Urinary bladder (tissue), 4 donors: Measurements from ENCODE around the gene ZPBP2. TPM values are rescaled to one million over a fixed set of nuclear protein-coding genes. Genes with fewer than 3 reads are reported as not detected.
"Not testable (repeated sequence)": the region's sequence is repeated elsewhere in the genome, so short reads cannot be mapped to it uniquely, and the experiment has no call there.

Experiments
- DNase-seq: peaks from one replicate; pipeline ENCODE4 v3.0.0-alpha.2; 2015; ENCODE audit errors: extremely low spot score
- H3K27ac ChIP-seq: one replicate; pipeline ENCODE4 v1.5.1; 2013; ENCODE audit warnings: low read depth, mild to moderate bottlenecking, moderate library complexity
- H3K36me3 ChIP-seq: one replicate; pipeline ENCODE4 v1.6.1; 2013; ENCODE audit warnings: mild to moderate bottlenecking, moderate library complexity; ENCODE audit not compliant: insufficient read depth
- H3K4me1 ChIP-seq: one replicate; pipeline ENCODE4 v1.6.1; 2013; ENCODE audit warnings: mild to moderate bottlenecking, moderate library complexity; ENCODE audit not compliant: insufficient read depth
- H3K4me3 ChIP-seq: one replicate; pipeline ENCODE4 v1.5.1; 2013; ENCODE audit warnings: low read depth, low read length
- WGBS: extraction: QIAGEN DNeasy Blood & Tissue Kit; methylation state at CpG from one replicate; pipeline ENCODE4 v1.1.7; 2013; 5-methylcytosine and 5-hydroxymethylcytosine counted together
- polyA plus RNA-seq: library from polyadenylated mRNA; stranded (reverse); fragments of 200-250 nt; gene quantifications from one replicate; pipeline ENCODE4 v1.2.3, GENCODE V29; 2013
- total RNA-seq: library from RNA; depleted of rRNA; stranded (reverse); fragments of >200 nt; gene quantifications from one replicate; pipeline ENCODE4 v1.2.3, GENCODE V29; 2014
- donor health status: healthy with polysubstance abuse.
- donor health status: healthy.

ZPBP2 gene
- total and polyA plus RNA-seq, 2 donors = 0.06 TPM; not detected in 1

DNA sequence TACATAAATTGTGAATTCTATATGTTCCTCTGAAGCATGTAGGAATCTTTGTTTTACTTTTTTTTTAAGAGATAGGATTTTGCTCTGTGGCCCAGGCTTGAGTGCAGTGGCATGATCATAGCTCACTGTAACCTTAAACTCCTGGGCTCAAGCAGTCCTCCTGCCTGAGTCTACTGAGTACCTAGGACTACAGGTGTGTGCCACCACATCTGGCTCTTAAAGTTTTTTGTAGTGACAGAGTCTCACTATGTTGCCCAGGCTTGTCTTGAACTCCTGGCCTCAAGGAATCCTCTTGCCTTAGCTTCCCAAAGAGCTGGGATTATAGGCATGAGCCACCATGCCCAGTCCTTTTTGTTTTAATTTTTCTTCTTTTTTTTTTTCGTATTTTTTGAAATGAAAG, 29.2 kb upstream of the ZPBP2 start:
- no peak for DNase-seq
- 55% methylated on average over 1 of the region's 1 CpG for WGBS
- H3K4me3 ChIP-seq = no peak overlapping the region

DNA sequence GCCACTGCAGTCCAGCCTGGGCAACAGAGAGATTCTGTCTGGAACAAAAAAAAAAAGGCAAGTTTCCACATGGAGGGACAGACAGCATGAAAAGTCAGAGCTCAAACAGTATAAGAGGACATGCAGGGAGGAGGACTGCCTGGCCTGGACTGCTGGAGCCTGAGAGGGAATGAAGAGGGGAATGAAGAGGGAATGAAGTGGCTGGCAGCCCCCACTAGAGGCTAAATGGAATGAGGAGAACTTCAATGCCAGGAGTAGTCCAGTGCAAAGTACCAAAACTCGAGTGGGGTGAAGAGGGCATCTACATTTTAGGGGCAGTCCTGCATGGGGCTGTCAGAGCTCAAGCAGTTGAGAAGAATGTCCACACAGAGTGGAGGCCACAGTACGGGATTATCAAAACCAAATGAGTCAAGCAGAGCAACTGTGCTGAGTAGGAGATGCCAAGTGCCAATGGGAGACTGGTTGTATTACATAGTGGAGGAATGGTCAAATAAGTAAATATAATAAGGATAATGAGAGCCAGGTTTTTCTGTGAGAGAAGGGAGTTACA, 26.8 kb upstream of the ZPBP2 start:
- no peak overlapping the region for H3K4me3 ChIP-seq
- no peak overlapping the region for H3K27ac ChIP-seq
- no peak for DNase-seq
- H3K36me3 ChIP-seq = no peaks in the 10 kb centered on the region
- H3K4me1 ChIP-seq = no peaks in the 10 kb centered on the region
- WGBS = 76% methylated on average over 2 of the region's 2 CpGs

More for the DNA sequence above, 29.2 kb upstream of the ZPBP2 start:
- H3K4me1 ChIP-seq = no peaks in the 10 kb centered on the region
- H3K27ac ChIP-seq = no peak overlapping the region
- no peaks in the 10 kb centered on the region for H3K36me3 ChIP-seq

DNA sequence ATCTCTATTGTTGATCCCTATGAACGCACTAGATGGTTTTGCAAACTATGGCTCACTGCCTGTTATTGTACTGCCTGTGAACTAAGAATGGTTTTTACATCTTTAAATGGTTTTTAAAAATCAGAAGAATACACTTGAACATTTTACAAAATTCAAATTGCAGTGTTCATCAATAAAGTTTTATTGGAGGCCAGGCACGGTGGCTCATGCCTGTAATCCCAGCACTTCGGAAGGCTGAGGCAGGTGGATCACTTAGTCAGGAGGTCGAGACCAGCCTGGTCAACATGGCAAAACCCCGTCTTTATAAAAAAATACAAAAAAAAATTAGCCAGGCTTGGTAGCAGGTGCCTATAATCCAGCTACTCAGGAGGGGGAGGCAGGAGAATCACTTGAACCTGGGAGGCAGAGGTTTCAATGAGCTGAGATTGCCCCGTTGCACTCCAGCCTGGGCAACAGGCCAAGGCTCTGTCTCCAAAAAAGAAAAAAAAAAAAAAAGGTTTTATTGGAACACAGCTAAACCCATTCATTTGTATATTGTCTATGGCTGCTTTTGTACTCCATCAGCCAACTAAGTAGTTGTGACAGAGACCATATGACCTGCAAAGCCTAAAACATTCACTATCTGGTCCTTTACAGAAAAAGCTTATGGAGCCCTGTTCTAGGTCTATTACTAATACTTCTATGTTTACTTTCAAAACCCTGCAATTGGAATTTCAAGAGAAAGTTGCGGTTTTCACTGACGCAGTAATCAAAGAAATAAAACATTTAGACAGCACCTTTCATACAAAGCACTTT, 22.8 kb upstream of the ZPBP2 start:
- no peak for DNase-seq
- H3K27ac ChIP-seq = no peak overlapping the region

DNA sequence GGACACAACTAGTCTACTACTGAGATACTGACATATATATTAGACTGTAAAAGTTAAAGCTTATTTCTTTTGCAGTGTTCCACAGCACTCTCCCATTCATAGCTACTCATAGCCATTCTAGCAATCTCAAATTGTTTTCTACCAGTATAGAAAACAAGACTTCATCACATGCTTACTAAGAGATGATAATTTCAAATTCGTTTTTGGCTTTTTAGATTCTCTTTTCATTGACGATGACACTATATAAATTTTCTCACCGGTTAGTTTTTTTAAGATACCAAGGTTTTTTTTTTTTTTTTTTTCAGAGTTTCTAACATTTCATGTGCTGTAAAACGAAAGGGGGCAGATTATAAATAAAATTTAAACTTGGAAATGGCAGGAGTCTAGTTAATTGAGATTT, 21.8 kb upstream of the ZPBP2 start:
- Histone ChIP-seq H3K4me3 (no peak overlapping the region), H3K27ac (no peak overlapping the region), H3K4me1 (no peaks in the 10 kb centered on the region), H3K36me3 (no peaks in the 10 kb centered on the region)
- WGBS = 73% methylated on average over 4 of the region's 4 CpGs
- no peak for DNase-seq

More for the DNA sequence above, 22.8 kb upstream of the ZPBP2 start:
- 55% methylated on average over 8 of the region's 8 CpGs for WGBS
- H3K36me3 ChIP-seq = no peaks in the 10 kb centered on the region
- no peaks in the 10 kb centered on the region for H3K4me1 ChIP-seq
- no peak overlapping the region for H3K4me3 ChIP-seq

DNA sequence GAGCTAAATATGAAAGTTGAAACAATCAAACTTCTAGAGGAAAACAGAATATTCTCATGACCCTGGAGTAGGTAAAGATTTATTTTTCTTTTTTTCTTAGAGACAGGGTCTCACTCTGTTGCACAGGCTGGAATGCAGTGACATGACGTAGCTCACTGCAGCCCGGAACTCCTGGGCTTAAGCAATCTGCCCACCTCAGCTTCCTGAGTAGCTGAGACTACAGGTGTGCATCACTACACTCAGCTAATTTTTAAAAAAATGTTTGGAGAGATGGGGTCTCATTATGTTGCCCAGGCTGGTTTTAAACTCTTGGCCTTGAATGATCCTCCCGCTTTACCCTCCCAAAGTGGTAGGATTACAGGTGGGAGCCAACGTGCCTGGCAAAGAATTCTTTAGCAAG, 19.4 kb upstream of the ZPBP2 start:
- Histone ChIP-seq H3K4me3 (no peak overlapping the region), H3K4me1 (no peaks in the 10 kb centered on the region), H3K36me3 (no peaks in the 10 kb centered on the region), H3K27ac (no peak overlapping the region)
- DNase-seq = no peak
- WGBS = 68% methylated on average over 4 of the region's 4 CpGs

DNA sequence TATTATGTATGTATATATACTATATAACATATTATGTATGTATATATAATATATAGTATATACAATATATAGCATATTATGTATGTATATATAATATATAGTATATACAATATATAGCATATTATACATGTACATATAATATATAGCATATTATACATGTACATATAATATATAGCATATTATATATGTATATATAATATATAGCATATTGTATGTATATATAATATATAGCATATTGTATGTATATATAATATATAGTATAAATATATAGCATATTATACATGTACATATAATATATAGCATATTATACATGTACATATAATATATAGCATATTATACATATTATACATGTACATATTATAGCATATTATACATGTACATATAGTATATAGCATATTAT, 17.8 kb upstream of the ZPBP2 start:
- H3K4me1 ChIP-seq, H3K36me3 ChIP-seq, H3K4me3 ChIP-seq, DNase-seq, H3K27ac ChIP-seq: not testable (repeated sequence)

DNA sequence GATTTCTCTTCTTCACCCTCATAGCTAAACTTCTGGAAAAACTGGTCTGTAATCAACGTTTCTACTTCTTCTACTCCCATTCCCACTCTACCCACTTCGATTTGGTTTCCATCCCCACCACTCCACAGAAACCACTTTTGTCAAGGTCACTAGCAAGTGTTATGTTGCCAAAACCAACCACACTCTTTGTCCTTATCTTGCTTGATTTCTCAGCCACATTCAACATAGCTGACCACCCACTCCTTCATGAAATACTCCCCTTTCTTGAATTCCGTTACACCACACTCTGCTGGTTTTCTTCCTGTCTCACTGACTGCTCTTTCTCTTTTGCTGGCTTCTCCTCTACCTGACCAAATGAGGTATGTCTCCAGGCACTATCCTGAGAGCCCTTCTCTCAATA, 15.8 kb upstream of the ZPBP2 start:
- H3K4me1 ChIP-seq = no peaks in the 10 kb centered on the region
- WGBS = 56% methylated on average over 3 of the region's 3 CpGs
- H3K4me3 ChIP-seq = no peak overlapping the region
- no peak overlapping the region for H3K27ac ChIP-seq
- no peaks in the 10 kb centered on the region for H3K36me3 ChIP-seq
- no peak for DNase-seq

DNA sequence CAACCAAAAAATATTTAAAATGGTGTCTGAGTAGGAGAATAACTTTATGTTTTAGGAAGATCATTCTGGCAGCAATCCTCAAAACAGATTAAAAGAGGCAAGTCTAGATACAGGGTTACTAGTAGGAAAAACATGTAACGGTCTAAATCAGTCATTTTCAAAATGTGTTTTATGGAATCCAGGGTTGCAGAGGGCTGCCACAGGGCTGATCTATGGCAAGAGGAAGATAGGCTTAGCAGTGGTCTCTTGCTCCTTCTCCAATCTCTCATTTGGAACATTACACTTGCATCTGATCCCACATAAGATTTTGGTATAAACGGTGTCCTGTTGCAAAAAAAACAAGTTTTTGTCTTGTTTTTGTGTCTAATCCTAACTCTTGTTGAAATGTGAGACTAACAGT, 13.1 kb upstream of the ZPBP2 start:
- H3K36me3 ChIP-seq = no peaks in the 10 kb centered on the region
- no peak overlapping the region for H3K4me3 ChIP-seq
- DNase-seq = no peak
- H3K4me1 ChIP-seq = no peaks in the 10 kb centered on the region
- no peak overlapping the region for H3K27ac ChIP-seq
- 71% methylated on average over 2 of the region's 2 CpGs for WGBS

DNA sequence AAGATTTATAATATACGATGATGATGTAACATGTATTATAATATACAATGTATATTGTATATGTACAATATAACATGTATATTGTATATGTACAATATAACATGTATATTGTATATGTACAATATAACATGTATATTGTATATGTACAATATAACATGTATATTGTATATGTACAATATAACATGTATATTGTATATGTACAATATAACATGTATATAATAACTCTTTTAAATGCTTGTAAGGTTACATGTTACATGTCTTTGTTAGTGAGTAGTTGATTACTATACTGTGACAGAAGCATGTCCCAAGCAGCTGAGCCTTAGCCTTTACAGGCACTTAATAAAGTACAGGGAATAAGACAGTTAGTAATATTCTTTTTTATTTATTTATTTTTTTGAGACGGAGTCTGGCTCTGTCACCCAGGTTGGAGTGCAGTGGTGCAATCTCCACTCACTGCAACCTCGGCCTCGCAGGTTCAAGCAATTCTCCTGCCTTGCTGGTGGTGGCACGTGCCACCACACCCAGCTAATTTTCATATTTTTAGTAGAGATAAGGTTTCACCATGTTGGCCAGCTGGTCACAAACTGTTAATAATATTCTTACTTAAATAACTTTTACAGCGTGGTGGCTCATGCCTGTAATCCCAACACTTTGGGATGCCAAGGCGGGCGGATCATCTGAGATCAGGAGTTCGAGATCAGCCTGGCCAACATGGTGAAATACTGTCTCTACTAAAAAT, 11.9 kb upstream of the ZPBP2 start:
- H3K36me3 ChIP-seq, H3K4me3 ChIP-seq, DNase-seq, H3K27ac ChIP-seq, H3K4me1 ChIP-seq: not testable (repeated sequence)
- 81% methylated on average over 9 of the region's 9 CpGs for WGBS

DNA sequence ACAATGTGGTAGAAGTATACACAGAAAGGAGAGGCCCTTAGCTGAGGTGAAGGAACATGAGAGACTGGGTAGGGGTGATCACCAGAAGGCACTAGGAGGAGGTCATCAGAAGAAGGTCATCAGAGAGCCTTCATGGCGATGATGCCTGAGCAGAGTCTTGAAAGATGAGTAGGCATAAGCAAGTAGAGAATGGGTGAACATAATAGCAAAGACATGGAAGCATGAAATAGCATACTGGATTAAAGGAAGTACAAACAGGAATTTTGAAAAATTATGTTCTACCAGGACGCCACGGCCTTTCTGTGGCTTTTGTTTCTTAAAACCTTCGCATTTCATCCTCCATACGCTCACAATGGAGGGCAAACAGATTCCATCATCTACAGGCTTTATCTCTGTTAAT, 6.8 kb upstream of the ZPBP2 start:
- H3K27ac ChIP-seq = no peak overlapping the region
- H3K4me3 ChIP-seq = peak overlapping the region; percentile 9
- H3K36me3 ChIP-seq = no peaks in the 10 kb centered on the region
- DNase-seq = no peak
- WGBS = 85% methylated on average over 5 of the region's 5 CpGs
- no peaks in the 10 kb centered on the region for H3K4me1 ChIP-seq

DNA sequence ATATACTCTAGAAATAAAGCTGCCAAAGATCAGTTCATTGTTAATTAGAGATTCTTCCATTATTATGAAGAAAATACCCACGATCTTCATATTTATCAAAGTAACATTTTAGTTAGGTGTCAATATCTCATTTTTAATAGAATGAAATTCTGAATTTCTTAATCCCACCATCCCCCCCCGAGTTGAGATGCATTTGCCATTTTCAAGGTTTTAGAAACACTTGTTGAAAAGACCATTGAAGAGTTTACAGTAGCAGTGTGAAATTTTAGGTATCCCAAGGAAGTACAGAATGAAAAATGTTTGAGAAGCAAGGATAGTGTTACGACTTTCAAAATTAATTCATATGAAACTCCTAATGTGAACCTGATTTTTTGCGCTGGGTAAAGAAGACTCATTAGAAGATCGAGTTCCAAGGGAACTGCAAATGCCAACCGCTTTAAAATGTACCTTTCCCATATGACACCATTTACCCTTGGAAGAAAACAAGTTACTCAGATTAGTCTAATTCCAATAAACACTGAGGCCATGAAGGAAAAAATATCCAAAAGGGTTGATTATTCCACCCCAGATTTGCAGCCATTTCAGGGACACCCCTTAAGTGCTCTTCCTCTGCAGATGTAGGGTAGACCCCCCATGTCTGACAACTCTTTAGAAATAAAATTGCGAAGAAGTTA, 4.6 kb upstream of the ZPBP2 start:
- WGBS = 60% methylated on average over 7 of the region's 7 CpGs
- no peak overlapping the region for H3K27ac ChIP-seq
- H3K4me3 ChIP-seq = peak overlapping the region; percentile 30
- no peaks in the 10 kb centered on the region for H3K4me1 ChIP-seq
- no peak for DNase-seq
- H3K36me3 ChIP-seq = no peaks in the 10 kb centered on the region

DNA sequence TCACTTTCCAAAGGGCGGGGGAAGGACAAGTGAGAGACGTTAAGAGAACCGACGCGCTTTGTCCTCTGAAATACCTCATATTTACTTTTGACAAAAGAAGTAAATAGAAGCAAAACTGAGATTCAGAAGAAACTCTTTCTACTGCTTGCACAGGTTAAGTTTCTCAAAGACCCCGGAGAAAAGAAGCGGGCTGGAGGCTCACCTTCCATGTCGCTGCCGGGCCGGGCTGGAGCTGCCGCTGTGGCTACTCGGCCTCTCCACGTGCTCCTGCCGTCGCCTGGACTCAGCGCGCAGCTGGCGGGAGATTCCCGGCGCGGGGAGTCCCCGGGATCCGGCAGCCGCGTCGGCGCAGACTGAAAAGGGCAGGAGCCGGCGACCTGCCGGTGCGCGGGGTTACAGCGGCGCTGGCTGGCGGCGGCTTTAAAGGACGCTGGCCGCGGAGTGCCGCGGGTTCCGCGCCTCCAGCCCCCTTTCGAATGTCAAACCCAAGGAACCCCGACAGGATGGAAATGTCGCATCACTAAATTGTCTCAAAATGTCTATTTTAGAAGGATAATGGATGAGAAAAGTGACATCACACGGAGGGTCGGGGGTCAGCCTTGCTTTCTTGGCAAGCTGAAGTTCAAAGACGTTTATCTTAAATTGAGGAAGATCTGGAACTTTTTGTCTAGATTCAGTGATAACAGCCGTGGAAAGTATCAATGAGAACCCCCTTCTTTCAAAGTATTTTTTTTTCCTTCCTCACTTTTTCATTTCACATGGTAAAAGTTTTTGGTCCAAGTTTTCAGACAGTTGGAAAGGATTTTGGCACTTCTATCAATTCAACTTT, 3.9 kb upstream of the ZPBP2 start, which contains the start of gene IKZF3:
IKZF3 (minus strand) TSS at position 395 of the 829 bp plus-strand sequence; CDS start at position 209, 186 bp downstream.
- 3% methylated on average over 50 of the region's 50 CpGs for WGBS
- H3K27ac ChIP-seq = peak within 1 kb of the TSS; percentile 66
- no peaks in the 10 kb centered on the region for H3K36me3 ChIP-seq
- H3K4me1 ChIP-seq = no peaks in the 10 kb centered on the region
- peak within 1 kb of the TSS; percentile 30 for H3K4me3 ChIP-seq
- no peak for DNase-seq
